H9 (cell line): ENCODE data around the gene SEMA6A. TPM values are rescaled to one million over a fixed set of nuclear protein-coding genes. Genes with fewer than 3 reads are reported as not detected.

Source experiments
- DNase-seq: peaks from one replicate; pipeline ENCODE4 v3.0.0-alpha.2; 2017
- H2AFZ ChIP-seq: one replicate; pipeline ENCODE4 v1.6.1; 2013; ENCODE audit warnings: mild to moderate bottlenecking, low read length, control low read depth, moderate library complexity
- H2AK5ac ChIP-seq: 2 replicates; pipeline ENCODE4 v1.6.1; 2013; ENCODE audit warnings: low read length, control low read depth, mixed read lengths; ENCODE audit not compliant: insufficient read length
- H2BK120ac ChIP-seq: one replicate; pipeline ENCODE4 v1.6.1; 2013; ENCODE audit warnings: low read depth, mild to moderate bottlenecking, low read length, control low read depth, inconsistent platforms; ENCODE audit not compliant: poor library complexity, severe bottlenecking
- H2BK12ac ChIP-seq: 2 replicates; pipeline ENCODE4 v1.6.1; 2013; ENCODE audit warnings: low read length, control low read depth, mixed read lengths, low read depth; ENCODE audit not compliant: insufficient read length
- H2BK15ac ChIP-seq: 2 replicates; pipeline ENCODE4 v1.6.1; 2013; ENCODE audit warnings: low read depth, low read length, control low read depth
- H2BK20ac ChIP-seq: one replicate; pipeline ENCODE4 v1.6.1; 2013; ENCODE audit warnings: low read depth, mild to moderate bottlenecking, low read length, control low read depth, inconsistent platforms; ENCODE audit not compliant: poor library complexity, severe bottlenecking
- H2BK5ac ChIP-seq: 2 replicates; pipeline ENCODE4 v1.6.1; 2013; ENCODE audit warnings: low read length, control low read depth, mixed read lengths; ENCODE audit not compliant: insufficient read length
- H3K14ac ChIP-seq: 2 replicates; pipeline ENCODE4 v1.6.1; 2013; ENCODE audit warnings: low read length, control low read depth; ENCODE audit not compliant: insufficient read depth
- H3K18ac ChIP-seq: 2 replicates; pipeline ENCODE4 v1.6.1; 2013; ENCODE audit warnings: low read depth, mild to moderate bottlenecking, mixed read lengths, low read length, control low read depth; ENCODE audit not compliant: insufficient read length
- H3K23ac ChIP-seq: 2 replicates; pipeline ENCODE4 v1.6.1; 2013; ENCODE audit warnings: low read length, control low read depth, mixed read lengths, low read depth; ENCODE audit not compliant: insufficient read length
- H3K23me2 ChIP-seq: 2 replicates; pipeline ENCODE4 v1.6.1; 2013; ENCODE audit warnings: low read depth, mild to moderate bottlenecking, mixed read lengths, low read length, control low read depth; ENCODE audit not compliant: insufficient read length, poor library complexity, severe bottlenecking
- H3K27ac ChIP-seq: 2 replicates; pipeline ENCODE4 v1.5.1; 2013; ENCODE audit warnings: low read length, control low read depth, mixed read lengths, low read depth; ENCODE audit not compliant: insufficient read length
- H3K27me3 ChIP-seq: 2 replicates; pipeline ENCODE4 v1.6.1; 2013; ENCODE audit warnings: low read length, control low read depth, inconsistent platforms; ENCODE audit not compliant: insufficient read depth
- H3K4ac ChIP-seq: 2 replicates; pipeline ENCODE4 v1.6.1; 2013; ENCODE audit warnings: low read depth, mild to moderate bottlenecking, control low read depth, inconsistent platforms, low read length, moderate library complexity
- H3K4me1 ChIP-seq: 2 replicates; pipeline ENCODE4 v1.6.1; 2013; ENCODE audit warnings: low read length, control low read depth, inconsistent platforms; ENCODE audit not compliant: insufficient read depth
- H3K4me2 ChIP-seq: 2 replicates; pipeline ENCODE4 v1.6.1; 2013; ENCODE audit warnings: low read length, control low read depth, mixed read lengths; ENCODE audit not compliant: insufficient read length, insufficient read depth
- H3K56ac ChIP-seq: 2 replicates; pipeline ENCODE4 v1.6.1; 2013; ENCODE audit warnings: low read depth, mild to moderate bottlenecking, mixed read lengths, low read length, control low read depth; ENCODE audit not compliant: insufficient read length
- H3K79me1 ChIP-seq: 2 replicates; pipeline ENCODE4 v1.6.1; 2013; ENCODE audit warnings: low read depth, mild to moderate bottlenecking, moderate library complexity, low read length, control low read depth, inconsistent platforms; ENCODE audit not compliant: insufficient read depth, poor library complexity, severe bottlenecking
- H3K79me2 ChIP-seq: 2 replicates; pipeline ENCODE4 v1.6.1; 2013; ENCODE audit warnings: low read length, control low read depth, inconsistent platforms; ENCODE audit not compliant: insufficient read depth
- H3K9ac ChIP-seq: 2 replicates; pipeline ENCODE4 v1.6.1; 2013; ENCODE audit warnings: low read length, control low read depth, mixed read lengths; ENCODE audit not compliant: insufficient read length; ENCODE audit errors: extremely low read depth
- H3K9me3 ChIP-seq: one replicate; pipeline ENCODE4 v1.6.1; 2013; ENCODE audit warnings: low read depth, low read length, inconsistent platforms; ENCODE audit not compliant: control insufficient read depth
- H3T11ph ChIP-seq: one replicate; pipeline ENCODE4 v1.6.1; 2013; ENCODE audit warnings: mild to moderate bottlenecking, low read length, control low read depth, inconsistent platforms
- H4K20me1 ChIP-seq: one replicate; pipeline ENCODE4 v1.6.1; 2013; ENCODE audit not compliant: control insufficient read depth, insufficient read length, insufficient read depth
- H4K5ac ChIP-seq: 2 replicates; pipeline ENCODE4 v1.6.1; 2013; ENCODE audit warnings: low read depth, mild to moderate bottlenecking, mixed read lengths, low read length, control low read depth; ENCODE audit not compliant: insufficient read length
- H4K8ac ChIP-seq: replicated peaks from 2 replicates; pipeline ENCODE4 v1.6.1; 2013; ENCODE audit warnings: low read length, control low read depth, mixed read lengths, low read depth; ENCODE audit not compliant: insufficient read length
- H4K91ac ChIP-seq: 2 replicates; pipeline ENCODE4 v1.6.1; 2013; ENCODE audit warnings: low read depth, mild to moderate bottlenecking, moderate library complexity, mixed read lengths, low read length, control low read depth; ENCODE audit not compliant: insufficient read length
- H3K27ac Mint-ChIP-seq, 3 experiments: 2 replicates in 2 of 3; 3 replicates in 1 of 3; pipeline ENCODE4 v1.8.0; 2020 to 2021; ENCODE audit warnings: mixed read lengths in 3 of 3, mild to moderate bottlenecking in 1 of 3, moderate library complexity in 1 of 3
- H3K27me3 Mint-ChIP-seq: 2 replicates; pipeline ENCODE4 v1.8.0; 2021; ENCODE audit warnings: low read depth, mild to moderate bottlenecking, moderate library complexity, mixed read lengths
- H3K36me3 Mint-ChIP-seq, 3 experiments: 2 replicates in 2 of 3; 3 replicates in 1 of 3; pipeline ENCODE4 v1.8.0; 2020 to 2021; ENCODE audit warnings: low read depth in 3 of 3, mixed read lengths in 3 of 3; ENCODE audit not compliant: insufficient read depth in 1 of 3
- H3K4me1 Mint-ChIP-seq, 2 experiments: 2 replicates each; pipeline ENCODE4 v1.8.0; 2020; ENCODE audit warnings: mixed read lengths in 2 of 2
- H3K4me3 Mint-ChIP-seq, 2 experiments: 2 replicates in 1 of 2; 3 replicates in 1 of 2; pipeline ENCODE4 v1.8.0; 2020 to 2021; ENCODE audit warnings: mild to moderate bottlenecking in 2 of 2, mixed read lengths in 2 of 2, moderate library complexity in 1 of 2
- H3K9me3 Mint-ChIP-seq, 2 experiments: 2 replicates in 1 of 2; 3 replicates in 1 of 2; pipeline ENCODE4 v1.8.0; 2020; ENCODE audit warnings: mild to moderate bottlenecking in 2 of 2, mixed read lengths in 2 of 2, moderate library complexity in 1 of 2
- CTCF ChIP-seq: fragments of 200-600 bp; sonication (generic); conservative IDR thresholded peaks from 3 replicates; pipeline ENCODE4 v1.8.0; 2021; ENCODE audit warnings: antibody characterized with exemption, mild to moderate bottlenecking
- WGBS: extraction: QIAGEN DNeasy Blood & Tissue Kit; methylation state at CpG from one replicate; pipeline ENCODE4 v1.1.7; 2013; ENCODE audit warnings: missing lambda C conversion rate, low lambda C conversion rate, mixed read lengths; ENCODE audit not compliant: insufficient read length; ENCODE audit errors: extremely low coverage; 5-methylcytosine and 5-hydroxymethylcytosine counted together
- total RNA-seq: library from RNA; stranded (reverse); gene quantifications from 2 replicates; pipeline ENCODE4 v1.2.1, GENCODE V29; 2021

The SEMA6A gene
- total RNA-seq, 1 experiment from 2014 or later: 354 TPM

GRCh38 chr5:116457062-116457461 lies 117.6 kb downstream of the SEMA6A start:
- Histone ChIP-seq H3T11ph (no peak overlapping the region), H3K79me1 (peaks cover 2% of the 10 kb centered on the region), H2BK12ac (no peak overlapping the region), H3K9me3 (no peaks in the 10 kb centered on the region), H4K20me1 (no peaks in the 10 kb centered on the region), H4K5ac (no peak overlapping the region), H3K27me3 (no peaks in the 10 kb centered on the region), H2AK5ac (no peak overlapping the region), H4K91ac (no peak overlapping the region), H3K4me2 (no peak overlapping the region), H2BK5ac (no peak overlapping the region), H3K4me1 (peaks cover 5% of the 10 kb centered on the region; the same call in 1 of the 2 replicates), H2BK15ac (no peak overlapping the region), H3K23ac (no peak overlapping the region), H2AFZ (no peak overlapping the region), H3K56ac (no peak overlapping the region), H3K23me2 (no peaks in the 10 kb centered on the region), H2BK120ac (no peak overlapping the region), H3K14ac (no peak overlapping the region), H2BK20ac (no peak overlapping the region), H4K8ac (no peak overlapping the region), H3K27ac (no peak overlapping the region), H3K79me2 (no peaks in the 10 kb centered on the region), H3K18ac (no peak overlapping the region), H3K9ac (no peak overlapping the region), H3K4ac (no peak overlapping the region)
- Mint-ChIP-seq H3K36me3 (peaks cover 13 to 64% (median 34%) of the 10 kb centered on the region in 3 experiments; a peak in 6 of 7 replicates), H3K9me3 (no peaks in the 10 kb centered on the region; a peak in 1 of 5 replicates), H3K27ac (no peak overlapping the region), H3K4me3 (no peak overlapping the region), H3K4me1 (peaks cover 32% of the 10 kb centered on the region in 2 experiments), H3K27me3 (0 out of 2 replicates have a peak, but pooled peaks cover 1% of the 10 kb centered on the region)
- DNase-seq: no peak
- WGBS: no CpG with 5 or more reads among the region's 4 CpGs
- TF ChIP-seq CTCF: no peak
